ENCODE results near the gene ST6GALNAC3. TPM values are rescaled to one million over a fixed set of nuclear protein-coding genes. Genes with fewer than 3 reads are reported as not detected.

ST6GALNAC3 gene
- total RNA-seq, 4 donors from 2014 or later, result 2.8 to 3.5 (median 3.4) TPM

DNA sequence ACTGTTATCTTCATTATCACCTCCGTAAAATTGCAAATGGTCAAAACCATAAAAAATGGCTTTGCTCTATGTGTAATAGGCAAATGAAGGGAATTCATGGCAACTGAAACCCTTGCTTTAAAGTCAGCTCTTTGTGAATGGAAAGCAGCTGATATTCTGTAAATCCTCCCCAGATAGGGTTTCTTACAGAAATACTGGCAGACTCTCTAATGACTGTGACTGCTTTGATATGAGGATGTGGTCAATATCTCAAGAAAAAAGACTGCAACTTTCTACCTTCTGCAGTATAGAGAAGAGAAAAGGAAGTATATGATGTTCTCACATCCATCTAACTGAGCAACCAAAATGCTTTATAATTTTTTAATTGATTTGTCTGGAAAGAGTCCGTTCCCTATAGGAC lies 193.1 kb downstream of the ST6GALNAC3 start:
- TF ChIP-seq, protein P1, sequence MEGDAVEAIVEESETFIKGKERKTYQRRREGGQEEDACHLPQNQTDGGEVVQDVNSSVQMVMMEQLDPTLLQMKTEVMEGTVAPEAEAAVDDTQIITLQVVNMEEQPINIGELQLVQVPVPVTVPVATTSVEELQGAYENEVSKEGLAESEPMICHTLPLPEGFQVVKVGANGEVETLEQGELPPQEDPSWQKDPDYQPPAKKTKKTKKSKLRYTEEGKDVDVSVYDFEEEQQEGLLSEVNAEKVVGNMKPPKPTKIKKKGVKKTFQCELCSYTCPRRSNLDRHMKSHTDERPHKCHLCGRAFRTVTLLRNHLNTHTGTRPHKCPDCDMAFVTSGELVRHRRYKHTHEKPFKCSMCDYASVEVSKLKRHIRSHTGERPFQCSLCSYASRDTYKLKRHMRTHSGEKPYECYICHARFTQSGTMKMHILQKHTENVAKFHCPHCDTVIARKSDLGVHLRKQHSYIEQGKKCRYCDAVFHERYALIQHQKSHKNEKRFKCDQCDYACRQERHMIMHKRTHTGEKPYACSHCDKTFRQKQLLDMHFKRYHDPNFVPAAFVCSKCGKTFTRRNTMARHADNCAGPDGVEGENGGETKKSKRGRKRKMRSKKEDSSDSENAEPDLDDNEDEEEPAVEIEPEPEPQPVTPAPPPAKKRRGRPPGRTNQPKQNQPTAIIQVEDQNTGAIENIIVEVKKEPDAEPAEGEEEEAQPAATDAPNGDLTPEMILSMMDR (IDR thresholded peaks at IDR 0.05), result no peak
- no peak for TF ChIP-seq POLR2A (IDR thresholded peaks at IDR 0.05)

DNA sequence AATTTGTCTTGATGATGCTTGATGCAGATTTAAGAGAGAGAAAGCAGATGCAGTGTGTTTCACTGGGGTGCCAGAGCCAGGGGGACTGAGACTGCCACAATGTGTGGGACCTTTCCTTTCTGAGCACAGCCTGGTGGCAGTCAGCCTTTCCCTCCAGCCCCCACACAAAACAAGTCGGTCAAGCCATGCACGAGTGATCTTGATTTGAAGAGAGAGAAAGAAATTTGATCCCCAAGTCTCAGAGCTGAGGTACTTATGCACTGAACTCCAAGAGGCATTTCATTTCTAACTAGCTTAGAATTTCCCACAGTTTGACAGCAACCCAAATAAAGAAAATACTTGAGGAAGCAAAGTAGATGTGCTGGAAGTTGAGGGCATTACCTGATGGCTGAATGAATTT lies 193.8 kb downstream of the ST6GALNAC3 start:
- H3K9me3 ChIP-seq, result no peaks in the 10 kb centered on the region
- H3K4me3 ChIP-seq, result no peak overlapping the region
- no peaks in the 10 kb centered on the region for H3K4me1 ChIP-seq
- no peak for TF ChIP-seq POLR2A (IDR thresholded peaks at IDR 0.05)
- TF ChIP-seq, protein P1 (IDR thresholded peaks at IDR 0.05), result no peak
- peak overlapping the region in 1 of 4 donors; percentile 39 for H3K27ac ChIP-seq
- no peak for DNase-seq
- H3K27me3 ChIP-seq, result no peaks in the 10 kb centered on the region
- H3K36me3 ChIP-seq, result no peaks in the 10 kb centered on the region

More for the DNA sequence above, 193.1 kb downstream of the ST6GALNAC3 start:
- H3K4me1 ChIP-seq, result no peaks in the 10 kb centered on the region
- no peak for DNase-seq
- no peaks in the 10 kb centered on the region for H3K27me3 ChIP-seq
- no peak overlapping the region for H3K4me3 ChIP-seq
- no peak overlapping the region for H3K27ac ChIP-seq
- no peaks in the 10 kb centered on the region for H3K36me3 ChIP-seq
- no peaks in the 10 kb centered on the region for H3K9me3 ChIP-seq

DNA sequence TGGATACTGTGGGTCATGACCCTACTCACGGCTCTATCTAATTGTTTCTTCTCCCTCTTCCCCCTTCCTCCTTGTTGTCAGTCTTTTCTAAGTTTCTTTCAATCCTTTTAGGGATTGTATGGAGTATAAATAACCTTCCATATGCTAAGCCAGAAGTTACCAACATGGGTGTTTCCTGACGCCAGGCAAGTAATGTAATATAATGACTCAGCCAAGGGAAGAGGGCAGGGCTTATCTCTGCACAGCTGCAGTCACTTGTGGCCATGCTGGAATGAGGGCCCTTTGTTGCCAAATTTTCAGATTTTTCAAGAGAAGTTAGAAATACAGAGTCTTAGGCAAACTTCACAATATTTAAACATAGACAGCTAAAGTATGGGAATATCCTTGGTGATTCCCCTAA lies 194.6 kb downstream of the ST6GALNAC3 start:
- Histone ChIP-seq H3K4me3 (no peak overlapping the region), H3K9me3 (no peaks in the 10 kb centered on the region), H3K27me3 (no peaks in the 10 kb centered on the region), H3K36me3 (no peaks in the 10 kb centered on the region), H3K4me1 (no peaks in the 10 kb centered on the region), H3K27ac (no peak overlapping the region)
- no peak for DNase-seq
- no peak for TF ChIP-seq POLR2A (IDR thresholded peaks at IDR 0.05)
- TF ChIP-seq, protein P1 (IDR thresholded peaks at IDR 0.05), result no peak

DNA sequence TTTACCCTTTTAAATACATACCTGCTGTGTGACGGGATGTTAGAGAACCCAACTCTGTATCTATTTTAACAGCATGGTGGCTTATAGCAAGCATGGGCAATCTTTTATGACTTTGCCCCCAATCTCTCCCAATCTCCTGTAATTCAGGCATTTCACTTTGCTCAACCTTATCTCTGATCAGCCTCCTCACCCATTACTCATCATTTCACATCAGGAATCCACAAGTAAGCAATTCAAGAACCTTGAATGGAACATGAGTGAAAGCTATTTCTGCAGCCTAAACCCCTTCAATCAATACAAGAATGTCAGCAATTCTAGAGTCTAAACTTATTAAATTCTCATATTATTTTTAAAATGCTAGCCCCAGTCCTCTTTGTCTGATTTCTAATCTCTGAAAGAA lies 199.8 kb downstream of the ST6GALNAC3 start:
- no peak for DNase-seq
- Histone ChIP-seq H3K27ac (no peak overlapping the region), H3K4me3 (no peak overlapping the region), H3K4me1 (no peaks in the 10 kb centered on the region), H3K9me3 (no peaks in the 10 kb centered on the region), H3K36me3 (no peaks in the 10 kb centered on the region), H3K27me3 (no peaks in the 10 kb centered on the region)
- TF ChIP-seq, protein P1 (IDR thresholded peaks at IDR 0.05), result no peak
- TF ChIP-seq POLR2A (IDR thresholded peaks at IDR 0.05), result no peak

DNA sequence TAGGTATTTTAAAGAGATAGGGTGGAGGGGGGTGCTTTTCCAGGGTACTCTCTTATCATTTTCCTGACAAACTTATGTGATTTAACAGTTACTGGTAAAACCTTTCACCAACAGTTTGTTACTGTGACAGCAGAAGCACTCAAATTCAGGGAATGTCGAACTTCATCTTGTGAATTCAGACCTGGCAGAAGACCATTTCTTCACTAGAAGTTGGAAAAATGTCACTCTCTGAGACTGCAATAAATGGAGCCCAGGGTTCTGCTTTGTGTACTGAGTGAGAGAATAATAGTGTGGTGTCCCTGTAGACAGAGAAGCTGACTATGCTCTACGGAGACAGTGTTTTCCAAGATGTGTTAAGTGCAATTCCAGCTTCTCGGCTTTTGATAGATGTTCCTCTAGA lies 200.2 kb downstream of the ST6GALNAC3 start:
- H3K9me3 ChIP-seq, result no peaks in the 10 kb centered on the region
- no peak overlapping the region for H3K27ac ChIP-seq
- no peaks in the 10 kb centered on the region for H3K4me1 ChIP-seq
- H3K27me3 ChIP-seq, result no peaks in the 10 kb centered on the region
- TF ChIP-seq POLR2A (IDR thresholded peaks at IDR 0.05), result no peak
- TF ChIP-seq, protein P1 (IDR thresholded peaks at IDR 0.05), result no peak
- H3K4me3 ChIP-seq, result no peak overlapping the region
- DNase-seq, result no peak
- H3K36me3 ChIP-seq, result no peaks in the 10 kb centered on the region

DNA sequence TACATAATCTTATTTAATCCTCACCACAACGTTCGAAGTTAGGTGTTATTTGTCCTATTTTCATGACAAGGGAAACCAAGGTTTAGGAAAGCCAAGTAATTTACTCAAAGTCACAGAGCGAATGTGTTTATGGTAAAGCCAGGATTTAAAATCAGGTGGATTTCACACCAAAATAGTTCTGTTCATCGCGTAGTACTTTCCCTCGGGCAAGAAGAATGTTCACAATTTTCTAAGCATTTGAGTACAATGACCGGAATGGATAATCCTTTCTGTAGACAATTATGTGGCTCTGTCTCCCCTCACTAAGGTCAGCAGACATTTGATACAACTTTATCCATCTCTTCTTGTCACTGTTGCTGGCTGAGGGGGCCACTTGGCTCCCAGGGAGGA lies 204.2 kb downstream of the ST6GALNAC3 start:
- no peak for DNase-seq
- TF ChIP-seq, protein P1 (IDR thresholded peaks at IDR 0.05), result no peak
- TF ChIP-seq POLR2A (IDR thresholded peaks at IDR 0.05), result no peak
- Histone ChIP-seq H3K27ac (no peak overlapping the region), H3K36me3 (no peaks in the 10 kb centered on the region), H3K9me3 (no peaks in the 10 kb centered on the region), H3K4me1 (no peaks in the 10 kb centered on the region), H3K27me3 (no peaks in the 10 kb centered on the region), H3K4me3 (no peak overlapping the region)
